Aorta (tissue), 5 donors: ENCODE data around the gene MEF2C. TPM values are rescaled to one million over a fixed set of nuclear protein-coding genes. Genes with fewer than 3 reads are reported as not detected.

Experiments
- ATAC-seq: fragments of 200-7000 bp; cut with Tn5 transposase; one replicate; pipeline ENCODE4 v1.9.1; 2022; ENCODE audit warnings: moderate library complexity; ENCODE audit not compliant: low FRiP score
- DNase-seq, 2 donors: peaks; one replicate each; pipeline ENCODE4 v3.0.0-alpha.2; 2020
- H3K27ac ChIP-seq, 2 donors: one replicate each; pipeline ENCODE4 v1.5.1; 2013; ENCODE audit warnings: low read length in 2 of 2, mild to moderate bottlenecking in 2 of 2, moderate library complexity in 2 of 2, control low read depth in 1 of 2, inconsistent platforms in 1 of 2, low read depth in 1 of 2
- H3K27me3 ChIP-seq, 2 donors: one replicate each; pipeline ENCODE4 v1.6.1; 2013; ENCODE audit warnings: control low read depth in 1 of 2, low read length in 1 of 2, mild to moderate bottlenecking in 1 of 2, moderate library complexity in 1 of 2; ENCODE audit not compliant: insufficient read depth in 2 of 2, control insufficient read depth in 1 of 2
- H3K36me3 ChIP-seq, 2 donors: one replicate each; pipeline ENCODE4 v1.6.1; 2013; ENCODE audit warnings: control low read depth in 1 of 2, low read length in 1 of 2, mild to moderate bottlenecking in 1 of 2; ENCODE audit not compliant: insufficient read depth in 2 of 2, control insufficient read depth in 1 of 2
- H3K4me1 ChIP-seq, 2 donors: one replicate each; pipeline ENCODE4 v1.6.1; 2013; ENCODE audit warnings: low read length in 2 of 2, control low read depth in 1 of 2, mild to moderate bottlenecking in 1 of 2, moderate library complexity in 1 of 2; ENCODE audit not compliant: insufficient read depth in 2 of 2, control insufficient read depth in 1 of 2
- H3K4me3 ChIP-seq, 2 donors: one replicate each; pipeline ENCODE4 v1.5.1; 2013; ENCODE audit warnings: low read length in 2 of 2, control low read depth in 1 of 2, mild to moderate bottlenecking in 1 of 2
- H3K9me3 ChIP-seq: one replicate; pipeline ENCODE4 v1.6.1; 2013; ENCODE audit warnings: mild to moderate bottlenecking, low read length; ENCODE audit not compliant: control insufficient read depth
- WGBS, 2 donors: extraction: QIAGEN DNeasy Blood & Tissue Kit; methylation state at CpG; one replicate each; pipeline ENCODE4 v1.1.7; 2013; 5-methylcytosine and 5-hydroxymethylcytosine counted together
- intact Hi-C, 2 donors: fragments of 100-400 bp; cut with DNase I; formaldehyde crosslinking; loops; one replicate each; pipeline versions ENCODE4 v1.14.2 to v1.15.0; 2022
- polyA plus RNA-seq, 2 donors: library from polyadenylated mRNA; stranded (reverse); fragments of 200-250 nt; gene quantifications; one replicate each; pipeline ENCODE4 v1.2.3, GENCODE V29; 2013
- total RNA-seq, 2 donors: library from RNA; stranded (reverse); fragmentation: NEBNext Ultra II Directional; extraction: Animal tissue kit (Norgen Biotek cat#: 25700); gene quantifications; one replicate each; pipeline ENCODE4 v1.2.1, GENCODE V29; 2021
- donor health status: healthy with polysubstance abuse.
- donor health status: Bipolar disorder and iron deficiency.
- donor health status: DM: no; HTN: no; CAD: no.
- donor health status: DM: no; HTN: no; CAD: no.
- donor health status: DM: yes; HTN: yes; CAD: no.

Gene MEF2C
- total and polyA plus RNA-seq, 4 donors: 22.0 to 186 (median 80.3) TPM

- peaks cover 0 to 3% of the 10 kb centered on the region in 2 donors for H3K36me3 ChIP-seq
- H3K27ac ChIP-seq: no peak overlapping the region
- intact Hi-C loops: no loop called here
Measured at GRCh38 chr5:88756953-88757352, 126.0 kb downstream of the MEF2C start.

GRCh38 chr5:88748666-88749065, 134.3 kb downstream of the MEF2C start:
- Histone ChIP-seq H3K27me3 (no peaks in the 10 kb centered on the region), H3K4me1 (peaks cover 0 to 2% of the 10 kb centered on the region in 2 donors), H3K36me3 (peaks cover 3 to 7% of the 10 kb centered on the region in 2 donors), H3K4me3 (no peak overlapping the region), H3K9me3 (no peaks in the 10 kb centered on the region), H3K27ac (no peak overlapping the region)
- intact Hi-C loops: no loop called here
- DNase-seq: no peak
- no peak for ATAC-seq

More at GRCh38 chr5:88756953-88757352, 126.0 kb downstream of the MEF2C start:
- ATAC-seq: no peak
- no peak for DNase-seq
- 46 to 60% methylated on average over 3 of the region's 3 CpGs for WGBS, 2 donors
- no peak overlapping the region for H3K4me3 ChIP-seq
- no peaks in the 10 kb centered on the region for H3K4me1 ChIP-seq
- H3K9me3 ChIP-seq: no peaks in the 10 kb centered on the region
- no peaks in the 10 kb centered on the region for H3K27me3 ChIP-seq

GRCh38 chr5:88746438-88746882, 136.5 kb downstream of the MEF2C start:
- no peak for ATAC-seq
- Histone ChIP-seq H3K9me3 (no peaks in the 10 kb centered on the region), H3K27ac (no peak overlapping the region), H3K4me1 (peaks cover 3 to 4% of the 10 kb centered on the region in 2 donors), H3K4me3 (no peak overlapping the region), H3K27me3 (no peaks in the 10 kb centered on the region), H3K36me3 (peaks cover 3% of the 10 kb centered on the region in 2 donors)
- intact Hi-C loops: no loop called here
- DNase-seq: no peak
- 78 to 80% methylated on average over 3 of the region's 3 CpGs for WGBS, 2 donors

GRCh38 chr5:88745093-88745696, 137.8 kb downstream of the MEF2C start:
- H3K4me3 ChIP-seq: no peak overlapping the region
- H3K27ac ChIP-seq: peak overlapping the region in 1 of 2 donors; percentile 28
- no peak for DNase-seq
- no peaks in the 10 kb centered on the region for H3K9me3 ChIP-seq
- no peaks in the 10 kb centered on the region for H3K27me3 ChIP-seq
- WGBS, 2 donors: 86 to 88% methylated on average over 7 of the region's 7 CpGs
- peaks cover 3 to 4% of the 10 kb centered on the region in 2 donors for H3K4me1 ChIP-seq
- H3K36me3 ChIP-seq: peaks cover 2 to 3% of the 10 kb centered on the region in 2 donors
- ATAC-seq: no peak
- intact Hi-C loops: no loop called here

GRCh38 chr5:88743231-88743834, 139.7 kb downstream of the MEF2C start:
- H3K4me3 ChIP-seq: no peak overlapping the region
- peaks cover 3 to 6% of the 10 kb centered on the region in 2 donors for H3K4me1 ChIP-seq
- no peak overlapping the region for H3K27ac ChIP-seq
- intact Hi-C loops: no loop called here
- DNase-seq (no peak), ATAC-seq (peak; percentile 47)
- H3K36me3 ChIP-seq: peaks cover 2 to 3% of the 10 kb centered on the region in 2 donors
- no peaks in the 10 kb centered on the region for H3K9me3 ChIP-seq
- WGBS, 2 donors: 1 to 4% methylated on average over 2 of the region's 2 CpGs
- no peaks in the 10 kb centered on the region for H3K27me3 ChIP-seq

GRCh38 chr5:88741964-88742363, 141.0 kb downstream of the MEF2C start:
- WGBS, 2 donors: 4 to 9% methylated on average over 1 of the region's 1 CpG
- Histone ChIP-seq H3K4me3 (no peak overlapping the region), H3K27me3 (no peaks in the 10 kb centered on the region), H3K9me3 (no peaks in the 10 kb centered on the region), H3K27ac (no peak overlapping the region), H3K4me1 (peaks cover 4 to 6% of the 10 kb centered on the region in 2 donors), H3K36me3 (peaks cover 2 to 3% of the 10 kb centered on the region in 2 donors)
- intact Hi-C loops: no loop called here
- no peak for DNase-seq
- ATAC-seq: no peak

- Histone ChIP-seq H3K4me3 (no peak overlapping the region), H3K4me1 (peaks cover 4 to 6% of the 10 kb centered on the region in 2 donors), H3K36me3 (peaks cover 0 to 2% of the 10 kb centered on the region in 2 donors), H3K27me3 (no peaks in the 10 kb centered on the region), H3K9me3 (no peaks in the 10 kb centered on the region), H3K27ac (no peak overlapping the region)
- intact Hi-C loops: no loop called here
- WGBS, 2 donors: 62 to 66% methylated on average over 5 of the region's 5 CpGs
- no peak for DNase-seq
- ATAC-seq: no peak
Measured at GRCh38 chr5:88740604-88741185, 142.3 kb downstream of the MEF2C start.

- peak overlapping the region in 1 of 2 donors; percentile 2 for H3K27ac ChIP-seq
- no peak for DNase-seq
- 89 to 96% methylated on average over 1 of the region's 2 CpGs for WGBS, 2 donors
Measured at GRCh38 chr5:88736494-88736893, 146.5 kb downstream of the MEF2C start.

More at GRCh38 chr5:88736494-88736893, 146.5 kb downstream of the MEF2C start:
- Histone ChIP-seq H3K4me1 (peaks cover 5 to 10% of the 10 kb centered on the region in 2 donors), H3K9me3 (no peaks in the 10 kb centered on the region), H3K27me3 (no peaks in the 10 kb centered on the region), H3K36me3 (no peaks in the 10 kb centered on the region), H3K4me3 (no peak overlapping the region)
- no peak for ATAC-seq
- intact Hi-C loops: loop anchor here (10.0 kb wide), 1 partner anchor 348 kb away; no protein-coding TSS in a partner anchor
